Keratinocyte (primary cell): Measurements from ENCODE around the gene DAP3. TPM values are rescaled to one million over a fixed set of nuclear protein-coding genes. Genes with fewer than 3 reads are reported as not detected.
"Not testable (repeated sequence)": the region's sequence is repeated elsewhere in the genome, so short reads cannot be mapped to it uniquely, and the experiment has no call there.

Experiments
- DNase-seq: peaks from one replicate; pipeline ENCODE4 v3.0.0-alpha.2; 2011; ENCODE audit warnings: low read depth, missing footprints, low spot score
- FAIRE-seq: peaks from 2 replicates; lab custom pipeline; 2011; peaks lifted over from hg19 to GRCh38; lab: Jason Lieb, UNC
- H2AFZ ChIP-seq: 2 replicates; pipeline ENCODE4 v1.6.0; 2012; ENCODE audit warnings: low read length, control low read depth, inconsistent platforms; ENCODE audit not compliant: control insufficient read depth
- H3K27ac ChIP-seq: 2 replicates; pipeline ENCODE4 v1.5.1; 2011; ENCODE audit warnings: low read length; ENCODE audit not compliant: control insufficient read depth, insufficient read depth
- H3K27me3 ChIP-seq: 3 replicates; pipeline ENCODE4 v1.6.0; 2011; ENCODE audit warnings: low read length; ENCODE audit not compliant: control insufficient read depth, insufficient read depth; ENCODE audit errors: extremely low read depth
- H3K36me3 ChIP-seq, 2 experiments: 2 replicates in 1 of 2; 3 replicates in 1 of 2; pipeline ENCODE4 v1.5.1; 2011; ENCODE audit warnings: low read length in 2 of 2, mild to moderate bottlenecking in 1 of 2; ENCODE audit not compliant: control insufficient read depth in 2 of 2, insufficient read depth in 2 of 2; ENCODE audit errors: extremely low read depth in 1 of 2
- H3K4me1 ChIP-seq: 3 replicates; pipeline ENCODE4 v1.5.1; 2011; ENCODE audit warnings: low read length; ENCODE audit not compliant: control insufficient read depth, insufficient read depth; ENCODE audit errors: extremely low read depth
- H3K4me2 ChIP-seq: 3 replicates; pipeline ENCODE4 v1.6.0; 2011; ENCODE audit warnings: low read depth, low read length; ENCODE audit not compliant: control insufficient read depth, insufficient read depth; ENCODE audit errors: extremely low read depth
- H3K4me3 ChIP-seq, 3 experiments: fragments of 200-600 bp in 1 of 3; sonication (generic) in 1 of 3; 2 replicates in 2 of 3; 3 replicates in 1 of 3; pipeline ENCODE4 v1.5.1; 2011 to 2016; ENCODE audit warnings: low read length in 3 of 3, mild to moderate bottlenecking in 3 of 3, control low read depth in 2 of 3, inconsistent platforms in 1 of 3, low read depth in 1 of 3, mixed read lengths in 1 of 3, mixed run types in 1 of 3, moderate library complexity in 1 of 3; ENCODE audit not compliant: control insufficient read depth in 2 of 3, insufficient read depth in 2 of 3; ENCODE audit errors: extremely low read depth in 1 of 3
- H3K79me2 ChIP-seq: 2 replicates; pipeline ENCODE4 v1.6.0; 2012; ENCODE audit warnings: low read length; ENCODE audit not compliant: control insufficient read depth, insufficient read depth
- H3K9ac ChIP-seq: 3 replicates; pipeline ENCODE4 v1.6.0; 2011; ENCODE audit warnings: low read length; ENCODE audit not compliant: control insufficient read depth, insufficient read depth; ENCODE audit errors: extremely low read depth
- H3K9me1 ChIP-seq: 3 replicates; pipeline ENCODE4 v1.6.0; 2011; ENCODE audit warnings: low read length; ENCODE audit not compliant: control insufficient read depth, insufficient read depth; ENCODE audit errors: extremely low read depth
- H3K9me3 ChIP-seq: 2 replicates; pipeline ENCODE4 v1.5.1; 2012; ENCODE audit warnings: low read depth, low read length; ENCODE audit not compliant: control insufficient read depth
- H4K20me1 ChIP-seq: 3 replicates; pipeline ENCODE4 v1.6.0; 2011; ENCODE audit warnings: low read length; ENCODE audit not compliant: control insufficient read depth, insufficient read depth; ENCODE audit errors: extremely low read depth
- EZH2 ChIP-seq: IDR thresholded peaks from one replicate; pipeline ENCODE4 v1.6.1; 2012; ENCODE audit warnings: inconsistent platforms, mild to moderate bottlenecking, low read length, moderate library complexity
- dilution Hi-C: fragments of 300-500 bp; cut with MboI; formaldehyde crosslinking; loops from one replicate; pipeline ENCODE4 v1.7.0; 2020; ENCODE audit warnings: low sequenced_read_pairs; ENCODE audit not compliant: extremely low pct_ligation_motif_present
- polyA plus RNA-seq, 5 experiments: library from polyadenylated mRNA; depleted of rRNA in 3 of 5; stranded (reverse) in 3 of 5; stranded (forward) in 1 of 5; unstranded in 1 of 5; fragments of >200 nt; gene quantifications; 1 replicate in 1 of 5; 2 replicates in 3 of 5; 3 replicates in 1 of 5; pipeline versions ENCODE4 v1.2.1 to v1.2.3, GENCODE V29; 2011 to 2012; ENCODE audit warnings: missing spikeins in 2 of 5, low read depth in 1 of 5, low replicate concordance in 1 of 5
- TF ChIP-seq, protein P1 (sequence below), 3 experiments: IDR thresholded peaks in 1 of 3; conservative IDR thresholded peaks in 1 of 3; optimal IDR thresholded peaks in 1 of 3; 2 replicates in 2 of 3; 3 replicates in 1 of 3; pipeline versions ENCODE3 to v1.5.1; 2011; ENCODE audit warnings: low read length in 3 of 3, mild to moderate bottlenecking in 3 of 3, moderate library complexity in 2 of 3, control low read depth in 1 of 3, inconsistent platforms in 1 of 3; ENCODE audit not compliant: insufficient read depth in 2 of 3; ENCODE audit errors: extremely low read depth in 1 of 3

The DAP3 gene
- polyA plus RNA-seq, 1 donor (not counting 4 experiments of a cell fraction or from before 2014, with no cell fraction given), result 203 TPM

DNA sequence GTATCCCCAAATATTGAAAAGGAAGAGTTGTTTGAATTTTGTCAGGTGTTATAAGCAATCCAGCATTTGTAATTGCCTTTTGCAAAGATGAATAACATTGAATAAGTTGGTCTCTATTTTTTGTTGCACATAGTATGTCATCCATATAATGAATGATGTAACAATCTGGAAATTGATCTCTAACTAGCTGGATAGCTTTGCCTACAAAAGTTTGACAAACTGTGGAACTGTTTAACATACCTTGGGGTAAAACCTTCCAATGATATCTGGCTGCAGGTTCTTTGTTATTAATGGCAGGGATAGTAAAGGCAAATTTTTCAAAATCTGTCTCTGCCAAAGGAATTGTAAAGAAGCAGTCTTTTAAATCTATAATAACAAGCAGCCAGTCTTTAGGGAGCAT lies 7.6 kb downstream of the DAP3 start:
- Histone ChIP-seq H4K20me1 (peaks cover 4% of the 10 kb centered on the region), H3K36me3 (peaks cover 5 to 7% of the 10 kb centered on the region in 2 experiments), H3K9ac (no peak overlapping the region), H3K79me2 (peaks cover 58% of the 10 kb centered on the region), H2AFZ (no peak overlapping the region), H3K27me3 (no peaks in the 10 kb centered on the region), H3K4me3 (peak overlapping the region in 1 of 3 experiments; percentile 22), H3K9me3 (no peaks in the 10 kb centered on the region), H3K27ac (no peak overlapping the region), H3K4me1 (peaks cover 17% of the 10 kb centered on the region), H3K9me1 (no peaks in the 10 kb centered on the region), H3K4me2 (no peak overlapping the region)
- DNase-seq (no peak), FAIRE-seq (no peak)
- dilution Hi-C loops, result no loop called here
- TF ChIP-seq, protein P1, sequence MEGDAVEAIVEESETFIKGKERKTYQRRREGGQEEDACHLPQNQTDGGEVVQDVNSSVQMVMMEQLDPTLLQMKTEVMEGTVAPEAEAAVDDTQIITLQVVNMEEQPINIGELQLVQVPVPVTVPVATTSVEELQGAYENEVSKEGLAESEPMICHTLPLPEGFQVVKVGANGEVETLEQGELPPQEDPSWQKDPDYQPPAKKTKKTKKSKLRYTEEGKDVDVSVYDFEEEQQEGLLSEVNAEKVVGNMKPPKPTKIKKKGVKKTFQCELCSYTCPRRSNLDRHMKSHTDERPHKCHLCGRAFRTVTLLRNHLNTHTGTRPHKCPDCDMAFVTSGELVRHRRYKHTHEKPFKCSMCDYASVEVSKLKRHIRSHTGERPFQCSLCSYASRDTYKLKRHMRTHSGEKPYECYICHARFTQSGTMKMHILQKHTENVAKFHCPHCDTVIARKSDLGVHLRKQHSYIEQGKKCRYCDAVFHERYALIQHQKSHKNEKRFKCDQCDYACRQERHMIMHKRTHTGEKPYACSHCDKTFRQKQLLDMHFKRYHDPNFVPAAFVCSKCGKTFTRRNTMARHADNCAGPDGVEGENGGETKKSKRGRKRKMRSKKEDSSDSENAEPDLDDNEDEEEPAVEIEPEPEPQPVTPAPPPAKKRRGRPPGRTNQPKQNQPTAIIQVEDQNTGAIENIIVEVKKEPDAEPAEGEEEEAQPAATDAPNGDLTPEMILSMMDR (optimal IDR thresholded peaks at IDR 0.05 in 1 of 3, IDR thresholded peaks at IDR 0.05 in 1 of 3, conservative IDR thresholded peaks at IDR 0.05 in 1 of 3; ENCODE audit: extremely low read depth in 1 of 3, insufficient read depth in 2 of 3, low read length in 3 of 3), result no peak
- no peak for TF ChIP-seq EZH2

DNA sequence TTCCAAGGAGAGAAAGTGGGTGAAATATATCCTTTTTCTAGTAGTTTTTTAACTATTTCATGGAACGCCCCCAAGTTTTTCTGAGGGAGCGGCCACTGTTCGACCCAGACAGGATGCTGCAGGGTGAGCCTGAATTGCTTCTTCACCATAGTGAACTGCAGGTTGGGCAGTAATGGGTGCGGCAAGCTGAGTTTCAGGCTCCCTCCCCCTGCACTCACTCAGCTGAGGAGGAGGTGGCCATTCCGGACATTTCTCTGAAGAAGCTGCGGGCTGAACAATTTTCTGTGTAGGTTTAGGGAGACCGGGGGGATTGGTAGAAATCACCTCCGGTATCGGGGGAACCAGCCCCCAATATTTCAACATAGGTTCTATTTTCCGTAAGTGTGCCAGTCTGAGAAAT lies 8.2 kb downstream of the DAP3 start:
- H3K9me3 ChIP-seq, result no peaks in the 10 kb centered on the region
- no peak overlapping the region for H2AFZ ChIP-seq
- H3K27me3 ChIP-seq, result no peaks in the 10 kb centered on the region
- H3K4me1 ChIP-seq, result peaks cover 17% of the 10 kb centered on the region
- H3K4me2 ChIP-seq, result no peak overlapping the region
- no peak overlapping the region for H3K27ac ChIP-seq
- DNase-seq (no peak), FAIRE-seq (no peak)
- TF ChIP-seq, protein P1 (optimal IDR thresholded peaks at IDR 0.05 in 1 of 3, IDR thresholded peaks at IDR 0.05 in 1 of 3, conservative IDR thresholded peaks at IDR 0.05 in 1 of 3; ENCODE audit: extremely low read depth in 1 of 3, insufficient read depth in 2 of 3, low read length in 3 of 3), result no peak
- no peak for TF ChIP-seq EZH2
- H3K9ac ChIP-seq, result no peak overlapping the region
- peaks cover 1 to 7% of the 10 kb centered on the region in 2 experiments for H3K36me3 ChIP-seq
- H3K9me1 ChIP-seq, result no peaks in the 10 kb centered on the region
- no peak overlapping the region for H3K4me3 ChIP-seq
- H3K79me2 ChIP-seq, result peaks cover 58% of the 10 kb centered on the region
- peaks cover 4% of the 10 kb centered on the region for H4K20me1 ChIP-seq
- dilution Hi-C loops, result no loop called here

DNA sequence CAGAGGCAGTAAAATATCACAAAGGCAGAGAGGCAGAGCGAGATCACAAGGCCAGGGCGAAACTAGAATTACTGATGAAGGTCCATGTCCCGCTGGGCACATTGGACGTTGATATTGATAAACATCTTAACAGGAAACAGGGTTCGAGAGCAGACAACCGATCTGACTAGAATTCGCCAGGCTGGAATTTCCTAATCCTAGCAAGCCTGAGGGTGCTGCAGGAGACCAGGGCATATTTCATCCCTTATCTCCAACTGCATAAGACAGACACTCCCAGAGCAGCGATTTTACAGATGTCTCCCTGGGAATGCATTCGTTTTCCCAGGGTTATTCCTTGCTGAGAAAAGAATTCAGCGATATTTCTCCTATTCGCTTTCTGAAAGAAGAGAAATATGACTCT lies 8.7 kb downstream of the DAP3 start:
- H3K4me2 ChIP-seq, H3K4me3 ChIP-seq, H3K9ac ChIP-seq, dilution Hi-C loops, FAIRE-seq, H3K27me3 ChIP-seq, H2AFZ ChIP-seq, H3K9me3 ChIP-seq, H3K36me3 ChIP-seq, H3K27ac ChIP-seq, DNase-seq, H4K20me1 ChIP-seq, H3K9me1 ChIP-seq: not testable (repeated sequence)
- Histone ChIP-seq H3K79me2 (peaks cover 63% of the 10 kb centered on the region), H3K4me1 (peaks cover 17% of the 10 kb centered on the region)
